Chondrocyte (in vitro differentiated cells): ENCODE measurements around the gene IFNA16. TPM values are rescaled to one million over a fixed set of nuclear protein-coding genes. Genes with fewer than 3 reads are reported as not detected.
A peak's percentile ranks its signal among the peaks of the same experiment; 100 is the strongest.
"Not testable (repeated sequence)": the region's sequence is repeated elsewhere in the genome, so short reads cannot be mapped to it uniquely, and the experiment has no call there.

Source experiments
- DNase-seq: peaks from one replicate; pipeline ENCODE4 v3.0.0; 2021; ENCODE audit warnings: mixed read lengths, low spot score
- H3K27ac Mint-ChIP-seq: one replicate; pipeline ENCODE4 v1.8.0; 2021; ENCODE audit warnings: mild to moderate bottlenecking, moderate library complexity, mixed read lengths; ENCODE audit not compliant: unreplicated experiment
- H3K27me3 Mint-ChIP-seq: 2 replicates; pipeline ENCODE4 v1.8.0; 2021; ENCODE audit warnings: low read depth, mixed read lengths
- H3K36me3 Mint-ChIP-seq: 2 replicates; pipeline ENCODE4 v1.8.0; 2021; ENCODE audit warnings: low read depth, mixed read lengths
- H3K4me1 Mint-ChIP-seq: 2 replicates; pipeline ENCODE4 v1.8.0; 2021; ENCODE audit warnings: low read depth, mild to moderate bottlenecking, mixed read lengths
- H3K4me3 Mint-ChIP-seq: one replicate; pipeline ENCODE4 v1.8.0; 2021; ENCODE audit warnings: mild to moderate bottlenecking, moderate library complexity, mixed read lengths; ENCODE audit not compliant: unreplicated experiment
- H3K9me3 Mint-ChIP-seq: 2 replicates; pipeline ENCODE4 v1.8.0; 2021; ENCODE audit warnings: low read depth, mixed read lengths
- total RNA-seq: library from RNA; stranded (reverse); gene quantifications from 3 replicates; pipeline ENCODE4 v1.2.1, GENCODE V29; 2021
- TF ChIP-seq, protein P1 (sequence below): fragments of 200-600 bp; sonication (generic); IDR thresholded peaks from 2 replicates; pipeline ENCODE4 v1.5.0; 2021; ENCODE audit warnings: antibody characterized with exemption, mild to moderate bottlenecking, moderate library complexity

Gene IFNA16
- total RNA-seq, 1 donor from 2014 or later, result not detected

- Mint-ChIP-seq H3K27me3 (peaks cover 35% of the 10 kb centered on the region), H3K27ac (no peak overlapping the region), H3K36me3 (no peaks in the 10 kb centered on the region), H3K9me3 (no peaks in the 10 kb centered on the region), H3K4me3 (no peak overlapping the region), H3K4me1 (no peaks in the 10 kb centered on the region)
- TF ChIP-seq, protein P1, sequence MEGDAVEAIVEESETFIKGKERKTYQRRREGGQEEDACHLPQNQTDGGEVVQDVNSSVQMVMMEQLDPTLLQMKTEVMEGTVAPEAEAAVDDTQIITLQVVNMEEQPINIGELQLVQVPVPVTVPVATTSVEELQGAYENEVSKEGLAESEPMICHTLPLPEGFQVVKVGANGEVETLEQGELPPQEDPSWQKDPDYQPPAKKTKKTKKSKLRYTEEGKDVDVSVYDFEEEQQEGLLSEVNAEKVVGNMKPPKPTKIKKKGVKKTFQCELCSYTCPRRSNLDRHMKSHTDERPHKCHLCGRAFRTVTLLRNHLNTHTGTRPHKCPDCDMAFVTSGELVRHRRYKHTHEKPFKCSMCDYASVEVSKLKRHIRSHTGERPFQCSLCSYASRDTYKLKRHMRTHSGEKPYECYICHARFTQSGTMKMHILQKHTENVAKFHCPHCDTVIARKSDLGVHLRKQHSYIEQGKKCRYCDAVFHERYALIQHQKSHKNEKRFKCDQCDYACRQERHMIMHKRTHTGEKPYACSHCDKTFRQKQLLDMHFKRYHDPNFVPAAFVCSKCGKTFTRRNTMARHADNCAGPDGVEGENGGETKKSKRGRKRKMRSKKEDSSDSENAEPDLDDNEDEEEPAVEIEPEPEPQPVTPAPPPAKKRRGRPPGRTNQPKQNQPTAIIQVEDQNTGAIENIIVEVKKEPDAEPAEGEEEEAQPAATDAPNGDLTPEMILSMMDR, result no peak
- no peak for DNase-seq
Observed at GRCh38 chr9:21234153-21234687, 17.1 kb upstream of the IFNA16 start.

GRCh38 chr9:21233258-21233657 is 16.1 kb upstream of the IFNA16 start:
- Mint-ChIP-seq H3K4me3 (no peak overlapping the region), H3K27me3 (peaks cover 30% of the 10 kb centered on the region), H3K4me1 (no peaks in the 10 kb centered on the region), H3K36me3 (no peaks in the 10 kb centered on the region), H3K27ac (no peak overlapping the region), H3K9me3 (no peaks in the 10 kb centered on the region)
- TF ChIP-seq, protein P1, result no peak
- no peak for DNase-seq

- no peak for DNase-seq
- H3K27ac Mint-ChIP-seq, result no peak within 1 kb of the TSS
- no peak within 1 kb of the TSS for H3K4me3 Mint-ChIP-seq
- no peaks in the 10 kb centered on the region for H3K4me1 Mint-ChIP-seq
- H3K36me3 Mint-ChIP-seq, result no peaks in the 10 kb centered on the region
- TF ChIP-seq, protein P1, result no peak
- H3K27me3 Mint-ChIP-seq, result peaks cover 30% of the 10 kb centered on the region
- no peaks in the 10 kb centered on the region for H3K9me3 Mint-ChIP-seq
Observed at GRCh38 chr9:21228122-21228521, 11.0 kb upstream of the IFNA16 start, which contains the start of gene IFNA17. Gene IFNA17, minus strand, starts transcription at chr9:21228222. Its CDS starts 49 bp downstream, at chr9:21228173.

DNA sequence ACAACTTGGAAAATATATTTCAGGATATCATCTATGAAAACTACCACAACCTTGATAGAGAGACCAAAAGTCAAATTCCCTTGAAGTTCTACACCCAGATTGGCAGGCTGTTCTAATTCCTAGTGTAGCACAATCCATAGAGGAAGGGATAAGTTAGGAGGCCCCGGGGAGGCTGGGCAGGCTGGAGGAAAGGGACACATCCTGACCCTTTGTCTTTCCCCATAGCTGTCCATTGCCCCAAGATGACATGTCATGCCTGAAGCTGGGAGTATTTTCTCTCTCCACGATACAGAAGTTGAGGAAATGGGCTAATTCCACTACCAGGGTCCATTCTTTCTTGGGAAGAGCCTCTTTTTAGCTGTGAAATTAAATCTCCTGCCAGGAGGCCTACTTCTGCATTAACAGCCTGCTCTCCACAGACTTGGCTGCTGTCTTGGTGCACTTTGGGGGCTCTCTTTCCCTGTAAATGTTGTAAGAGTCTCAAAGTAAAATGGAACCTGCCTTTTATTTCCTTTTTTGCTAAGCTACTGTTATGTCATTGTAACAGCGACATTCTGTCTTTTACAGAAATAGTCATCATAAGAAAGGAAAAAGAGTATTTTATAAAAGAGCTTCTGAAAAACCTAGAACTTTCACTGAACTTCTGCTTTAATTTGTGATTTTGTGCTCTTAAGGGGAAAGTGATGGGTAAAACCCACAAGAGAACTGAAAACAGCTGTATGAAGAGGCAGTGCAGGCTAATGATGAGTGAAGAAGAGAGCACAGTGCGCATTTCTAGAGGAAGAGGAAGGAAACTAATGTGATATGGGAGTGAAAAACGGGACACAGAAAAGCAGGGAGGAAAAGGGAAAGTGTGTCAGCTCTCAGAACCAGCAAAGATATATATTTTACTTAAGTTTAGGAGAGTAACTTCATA is 3.4 kb downstream of the IFNA16 start:
- H3K27me3 Mint-ChIP-seq, result peaks cover 35% of the 10 kb centered on the region
- not testable (repeated sequence) for H3K27ac Mint-ChIP-seq, H3K9me3 Mint-ChIP-seq, H3K4me3 Mint-ChIP-seq, DNase-seq, H3K36me3 Mint-ChIP-seq, H3K4me1 Mint-ChIP-seq
- TF ChIP-seq, protein P1, result peak; percentile 53

- not testable (repeated sequence) for H3K27ac Mint-ChIP-seq, H3K9me3 Mint-ChIP-seq, H3K4me3 Mint-ChIP-seq, H3K4me1 Mint-ChIP-seq, H3K36me3 Mint-ChIP-seq, DNase-seq
- H3K27me3 Mint-ChIP-seq, result peaks cover 32% of the 10 kb centered on the region
Observed at GRCh38 chr9:21212160-21212559, 5.0 kb downstream of the IFNA16 start.

- H3K27ac Mint-ChIP-seq, H3K4me1 Mint-ChIP-seq, H3K36me3 Mint-ChIP-seq, H3K9me3 Mint-ChIP-seq, H3K4me3 Mint-ChIP-seq: not testable (repeated sequence)
- H3K27me3 Mint-ChIP-seq, result peaks cover 33% of the 10 kb centered on the region
- peak; percentile 64 for DNase-seq
Observed at GRCh38 chr9:21210782-21211181, 6.3 kb downstream of the IFNA16 start.
